Stimulated activated naive CD4-positive, alpha-beta T cell treated with Interleukin-2 at 50 U/mL for 16 hours (primary cell): ENCODE results near the gene MTCH1.
"Not testable (repeated sequence)": the region's sequence is repeated elsewhere in the genome, so short reads cannot be mapped to it uniquely, and the experiment has no call there.

Experiments used
- DNase-seq: peaks from one replicate; lab custom pipeline; 2025; lab: John Stamatoyannopoulos, UW

The MTCH1 gene

GRCh38 chr6:36954262-36954931 lies 31.6 kb downstream of the MTCH1 start, which contains the start of gene PI16:
Gene PI16 (plus strand): TSS chr6:36954738. CDS start chr6:36954761, 23 bp downstream.
- DNase-seq: no peak

- DNase-seq: no peak
Observed at GRCh38 chr6:36953931-36954261, 32.1 kb downstream of the MTCH1 start.

GRCh38 chr6:36949636-36950035 lies 36.4 kb downstream of the MTCH1 start:
- no peak for DNase-seq

- DNase-seq: not testable (repeated sequence)
Observed at GRCh38 chr6:36949076-36949475, 36.9 kb downstream of the MTCH1 start.

GRCh38 chr6:36947570-36948351 lies 38.2 kb downstream of the MTCH1 start:
- DNase-seq: no peak

GRCh38 chr6:36946526-36946925 lies 39.5 kb downstream of the MTCH1 start:
- DNase-seq: no peak

GRCh38 chr6:36945301-36945700 lies 40.7 kb downstream of the MTCH1 start:
- no peak for DNase-seq

GRCh38 chr6:36944650-36945049 lies 41.3 kb downstream of the MTCH1 start:
- no peak for DNase-seq

GRCh38 chr6:36942329-36942728 lies 43.7 kb downstream of the MTCH1 start:
- not testable (repeated sequence) for DNase-seq

- DNase-seq: not testable (repeated sequence)
Observed at GRCh38 chr6:36941561-36941960, 44.4 kb downstream of the MTCH1 start.

GRCh38 chr6:36940027-36940426 lies 46.0 kb downstream of the MTCH1 start:
- no peak for DNase-seq

GRCh38 chr6:36939005-36939404 lies 47.0 kb downstream of the MTCH1 start:
- DNase-seq: not testable (repeated sequence)

GRCh38 chr6:36938536-36938935 lies 47.5 kb downstream of the MTCH1 start:
- no peak for DNase-seq

GRCh38 chr6:36937896-36938295 lies 48.1 kb downstream of the MTCH1 start:
- DNase-seq: no peak

GRCh38 chr6:36936824-36937223 lies 49.2 kb downstream of the MTCH1 start:
- no peak for DNase-seq

GRCh38 chr6:36934901-36935300 lies 51.1 kb downstream of the MTCH1 start:
- DNase-seq: no peak

GRCh38 chr6:36933519-36933918 lies 52.5 kb downstream of the MTCH1 start:
- no peak for DNase-seq

GRCh38 chr6:36933102-36933501 lies 52.9 kb downstream of the MTCH1 start:
- no peak for DNase-seq

GRCh38 chr6:36930483-36930882 lies 55.5 kb downstream of the MTCH1 start:
- DNase-seq: no peak

- no peak for DNase-seq
Observed at GRCh38 chr6:36929607-36930006, 56.4 kb downstream of the MTCH1 start.

GRCh38 chr6:36929152-36929551 lies 56.8 kb downstream of the MTCH1 start:
- no peak for DNase-seq

- no peak for DNase-seq
Observed at GRCh38 chr6:36928547-36928918, 57.5 kb downstream of the MTCH1 start.

- no peak for DNase-seq
Observed at GRCh38 chr6:36927691-36928546, 58.1 kb downstream of the MTCH1 start.
